Heart left ventricle (tissue), 16 donors: Measurements from ENCODE around the gene UBXN2A. TPM values are rescaled to one million over a fixed set of nuclear protein-coding genes. Genes with fewer than 3 reads are reported as not detected.
A peak's percentile ranks its signal among the peaks of the same experiment; 100 is the strongest.

ENCODE experiments used
- ATAC-seq, 4 donors: fragments of 200-7000 bp; cut with Tn5 transposase; one replicate each; pipeline ENCODE4 v1.9.1; 2020 to 2022; ENCODE audit warnings: moderate library complexity in 4 of 4, mild to moderate bottlenecking in 3 of 4, moderate number of reproducible peaks in 1 of 4
- DNase-seq, 5 donors: peaks; one replicate each; pipeline ENCODE4 v3.0.0-alpha.2; 2020
- H3K27ac ChIP-seq, 12 donors: fragments of 200-600 bp; sonication (generic) in 4 of 12; one replicate each; pipeline versions ENCODE4 v1.5.0 to v1.8.0; 2016 to 2022; ENCODE audit warnings: mild to moderate bottlenecking in 2 of 12
- H3K27me3 ChIP-seq, 9 donors: fragments of 200-600 bp; sonication (generic) in 2 of 9; one replicate each; pipeline versions ENCODE4 v1.5.1 to v1.8.0; 2016 to 2022; ENCODE audit warnings: mild to moderate bottlenecking in 3 of 9
- H3K36me3 ChIP-seq, 9 donors: fragments of 200-600 bp; sonication (generic) in 2 of 9; one replicate each; pipeline versions ENCODE4 v1.5.0 to v1.8.0; 2018 to 2022; ENCODE audit warnings: mild to moderate bottlenecking in 2 of 9
- H3K4me1 ChIP-seq, 12 donors: fragments of 200-600 bp; sonication (generic) in 4 of 12; one replicate each; pipeline versions ENCODE4 v1.5.0 to v1.8.0; 2016 to 2022; ENCODE audit warnings: mild to moderate bottlenecking in 3 of 12
- H3K4me3 ChIP-seq, 12 donors: fragments of 200-600 bp; sonication (generic) in 4 of 12; one replicate each; pipeline versions ENCODE4 v1.5.0 to v1.8.0; 2017 to 2022; ENCODE audit warnings: mild to moderate bottlenecking in 9 of 12, moderate library complexity in 4 of 12
- H3K9me3 ChIP-seq, 12 donors: fragments of 200-600 bp; sonication (generic) in 4 of 12; one replicate each; pipeline versions ENCODE4 v1.5.0 to v1.8.0; 2016 to 2022; ENCODE audit warnings: mild to moderate bottlenecking in 1 of 12
- POLR2A ChIP-seq, 2 donors: fragments of 450-650 bp; IDR thresholded peaks; one replicate each; pipeline ENCODE4 v1.6.1; 2017; ENCODE audit warnings: antibody characterized with exemption in 2 of 2, mild to moderate bottlenecking in 2 of 2, moderate library complexity in 2 of 2
- WGBS, 4 donors: extraction: QIAGEN DNeasy Blood & Tissue Kit in 2 of 4; methylation state at CpG; one replicate each; pipeline versions ENCODE4 v1.1.5 to v1.1.7; 2013 to 2018; 5-methylcytosine and 5-hydroxymethylcytosine counted together
- intact Hi-C, 10 donors: fragments of 100-400 bp; cut with DNase I; formaldehyde crosslinking; loops; one replicate each; pipeline versions ENCODE4 v1.11.1 to v1.14.2; 2022
- polyA plus RNA-seq, 2 donors: library from polyadenylated mRNA; stranded (reverse); fragments of 200-250 nt; gene quantifications; one replicate each; pipeline ENCODE4 v1.2.3, GENCODE V29; 2013
- total RNA-seq, 9 donors: library from RNA; depleted of rRNA in 2 of 9; stranded (reverse); fragments of >200 nt in 2 of 9; fragmentation: NEBNext Ultra II Directional in 3 of 9; extraction: Animal tissue kit (Norgen Biotek cat#: 25700) in 3 of 9; gene quantifications; one replicate each; pipeline versions ENCODE4 v1.1.0 to v1.2.4, GENCODE V29; 2016 to 2023
- TF ChIP-seq, protein P1 (sequence below), 12 donors: fragments of 200-600 bp; sonication (generic) in 4 of 12; IDR thresholded peaks; one replicate each; pipeline versions ENCODE4 v1.5.0 to v1.8.0; 2018 to 2022; ENCODE audit warnings: antibody characterized with exemption in 12 of 12, mild to moderate bottlenecking in 5 of 12
- donor health status: ischemic (EF 13 %, LVEDD 7.1; RV severe dilation, severe dysfunction).
- donor health status: healthy with polysubstance abuse.
- donor health status: DM: no; HTN: yes; CAD: no.
- donor health status: DM: no; HTN: no; CAD: no.
- donor health status: ischemic (EF 25% LVEDD 6.9; RV normal size, moderate dysfunction).
- donor health status: ischemic (EF 25% LVEDD 5.7; RV mildly dilated, moderate dysfunction).
- donor health status: healthy.
- donor health status: DM: yes; HTN: yes; CAD: no.
- donor health status: ischemic (EF 35%, LVEDD 5.7; RV mildly dilated, moderate dysfunction).
- donor health status: nonischemic (EF 11% LVEDD 7.7; RV severe dilation, severe dysfunction).
- donor health status: DM: yes; HTN: yes; CAD: no.
- donor health status: PGD.
- donor health status: ischemic (EF 29% LVEDD 5.4; RV normal size, mild dysfunction).
- donor health status: nonischemic (EF 23%, LVEDD 6.1; RV moderate dilation, normal function).

UBXN2A gene
- total and polyA plus RNA-seq, 11 donors: 9.6 to 24.0 (median 18.6) TPM

- peak overlapping the region in 1 of 12 donors; percentile 41 for H3K4me3 ChIP-seq
- DNase-seq (no peak), ATAC-seq (no peak)
- H3K36me3 ChIP-seq: peaks cover 0 to 20% (median 9%) of the 10 kb centered on the region in 9 donors
- no peak overlapping the region for H3K27ac ChIP-seq
- no peaks in the 10 kb centered on the region for H3K27me3 ChIP-seq
- intact Hi-C loops: no loop called here
- no peaks in the 10 kb centered on the region for H3K9me3 ChIP-seq
- H3K4me1 ChIP-seq: peaks cover 0 to 5% (median 0%) of the 10 kb centered on the region in 12 donors
- no peak for TF ChIP-seq POLR2A (IDR thresholded peaks at IDR 0.05)
- TF ChIP-seq, protein P1, sequence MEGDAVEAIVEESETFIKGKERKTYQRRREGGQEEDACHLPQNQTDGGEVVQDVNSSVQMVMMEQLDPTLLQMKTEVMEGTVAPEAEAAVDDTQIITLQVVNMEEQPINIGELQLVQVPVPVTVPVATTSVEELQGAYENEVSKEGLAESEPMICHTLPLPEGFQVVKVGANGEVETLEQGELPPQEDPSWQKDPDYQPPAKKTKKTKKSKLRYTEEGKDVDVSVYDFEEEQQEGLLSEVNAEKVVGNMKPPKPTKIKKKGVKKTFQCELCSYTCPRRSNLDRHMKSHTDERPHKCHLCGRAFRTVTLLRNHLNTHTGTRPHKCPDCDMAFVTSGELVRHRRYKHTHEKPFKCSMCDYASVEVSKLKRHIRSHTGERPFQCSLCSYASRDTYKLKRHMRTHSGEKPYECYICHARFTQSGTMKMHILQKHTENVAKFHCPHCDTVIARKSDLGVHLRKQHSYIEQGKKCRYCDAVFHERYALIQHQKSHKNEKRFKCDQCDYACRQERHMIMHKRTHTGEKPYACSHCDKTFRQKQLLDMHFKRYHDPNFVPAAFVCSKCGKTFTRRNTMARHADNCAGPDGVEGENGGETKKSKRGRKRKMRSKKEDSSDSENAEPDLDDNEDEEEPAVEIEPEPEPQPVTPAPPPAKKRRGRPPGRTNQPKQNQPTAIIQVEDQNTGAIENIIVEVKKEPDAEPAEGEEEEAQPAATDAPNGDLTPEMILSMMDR (IDR thresholded peaks at IDR 0.05): peak in 1 of 12 donors; percentile 10
- WGBS, 4 donors: 85 to 91% (median 90%) methylated on average over 6 of the region's 6 CpGs
Observed at GRCh38 chr2:23954325-23955014, 14.2 kb downstream of the UBXN2A start.

DNA sequence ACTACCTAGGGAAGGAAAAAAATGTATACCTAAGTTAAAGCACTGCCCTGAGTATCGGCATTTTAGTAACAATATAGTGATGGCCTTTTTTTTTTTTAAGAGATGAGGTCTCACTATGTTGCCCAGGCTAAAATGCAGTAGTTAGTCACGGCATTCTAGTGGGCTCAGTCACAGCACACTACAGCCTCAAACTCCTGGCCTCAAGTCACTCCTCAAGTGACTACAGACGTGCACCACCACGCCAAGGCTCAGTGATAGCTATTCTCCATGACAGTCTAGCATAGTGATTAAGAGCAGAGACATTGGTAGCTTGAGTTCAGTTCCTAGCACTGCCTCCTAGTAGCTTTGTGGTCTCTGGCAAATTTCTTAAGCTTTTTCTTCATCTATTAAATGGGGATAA, 27.6 kb downstream of the UBXN2A start:
- Histone ChIP-seq H3K27me3 (no peaks in the 10 kb centered on the region), H3K4me1 (no peaks in the 10 kb centered on the region), H3K4me3 (no peak overlapping the region), H3K27ac (no peak overlapping the region), H3K9me3 (no peaks in the 10 kb centered on the region), H3K36me3 (peaks cover 0 to 47% (median 14%) of the 10 kb centered on the region in 9 donors)
- no peak for ATAC-seq
- intact Hi-C loops: no loop called here
- TF ChIP-seq, protein P1 (IDR thresholded peaks at IDR 0.05): no peak
- TF ChIP-seq POLR2A (IDR thresholded peaks at IDR 0.05): no peak
- no peak for DNase-seq
- WGBS, 4 donors: 96 to 98% (median 97%) methylated on average over 4 of the region's 4 CpGs

DNA sequence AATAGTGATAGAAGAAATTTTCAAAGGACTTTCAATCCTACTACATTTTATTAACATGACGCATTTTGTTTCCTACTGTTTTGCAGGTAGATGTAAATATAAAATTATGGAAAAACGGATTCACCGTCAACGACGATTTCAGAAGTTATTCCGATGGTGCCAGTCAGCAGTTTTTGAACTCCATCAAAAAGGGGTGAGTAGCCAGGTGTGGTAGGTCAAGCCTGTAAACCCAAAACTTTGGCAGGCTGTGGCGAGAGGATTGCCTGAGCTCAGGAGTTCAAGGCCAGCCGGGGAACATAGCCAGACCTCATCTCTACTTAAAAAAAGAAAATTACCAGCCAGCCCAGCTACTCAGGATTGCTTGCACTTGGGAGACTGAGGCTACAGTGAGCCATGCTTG, 36.6 kb downstream of the UBXN2A start:
- 93 to 99% (median 97%) methylated on average over 8 of the region's 8 CpGs for WGBS, 4 donors
- no peaks in the 10 kb centered on the region for H3K4me1 ChIP-seq
- no peak overlapping the region for H3K27ac ChIP-seq
- H3K4me3 ChIP-seq: no peak overlapping the region
- H3K9me3 ChIP-seq: no peaks in the 10 kb centered on the region
- TF ChIP-seq, protein P1 (IDR thresholded peaks at IDR 0.05): no peak
- peaks cover 0 to 86% (median 52%) of the 10 kb centered on the region in 9 donors for H3K36me3 ChIP-seq
- DNase-seq (no peak), ATAC-seq (no peak)
- intact Hi-C loops: no loop called here
- H3K27me3 ChIP-seq: no peaks in the 10 kb centered on the region

GRCh38 chr2:23988371-23988770, 48.1 kb downstream of the UBXN2A start:
- ATAC-seq: no peak

More at GRCh38 chr2:23988371-23988770, 48.1 kb downstream of the UBXN2A start:
- H3K9me3 ChIP-seq: no peaks in the 10 kb centered on the region
- no peaks in the 10 kb centered on the region for H3K27me3 ChIP-seq
- 54 to 64% (median 55%) methylated on average over 2 of the region's 2 CpGs for WGBS, 4 donors
- H3K27ac ChIP-seq: no peak overlapping the region
- DNase-seq: no peak
- no peak overlapping the region for H3K4me3 ChIP-seq
- intact Hi-C loops: loop anchor here in 2 of 10 donors (5.0 kb wide), 2 partner anchors 94 to 99 kb away; partner anchors contain the start of gene TP53I3 (in 1 of the 2)
- H3K4me1 ChIP-seq: no peaks in the 10 kb centered on the region
- TF ChIP-seq, protein P1 (IDR thresholded peaks at IDR 0.05): peak in 8 of 12 donors; percentile 10 to 43 (median 22)
- no peak for TF ChIP-seq POLR2A (IDR thresholded peaks at IDR 0.05)
- H3K36me3 ChIP-seq: peaks cover 0 to 61% (median 29%) of the 10 kb centered on the region in 9 donors
